D341Med (cell line): Measurements from ENCODE around the gene CTCF.

Experiments
- DNase-seq: peaks from one replicate; pipeline ENCODE4 v3.0.0; 2012; ENCODE audit warnings: low spot score

Gene CTCF

GRCh38 chr16:67665598-67665997 is 103.3 kb downstream of the CTCF start:
- DNase-seq = no peak

- DNase-seq = peak; percentile 66
These were observed 103.8 kb downstream of the CTCF start for GRCh38 chr16:67666032-67666551.

GRCh38 chr16:67666559-67667452 is 104.5 kb downstream of the CTCF start, which contains the start of the genes C16orf86 and ENKD1:
C16orf86 (plus strand) TSS chr16:67666814; CDS start chr16:67666971, 157 bp downstream.
ENKD1 (minus strand) TSS chr16:67666750; CDS start chr16:67666442, 308 bp downstream.
- peak; percentile 92 for DNase-seq

DNA sequence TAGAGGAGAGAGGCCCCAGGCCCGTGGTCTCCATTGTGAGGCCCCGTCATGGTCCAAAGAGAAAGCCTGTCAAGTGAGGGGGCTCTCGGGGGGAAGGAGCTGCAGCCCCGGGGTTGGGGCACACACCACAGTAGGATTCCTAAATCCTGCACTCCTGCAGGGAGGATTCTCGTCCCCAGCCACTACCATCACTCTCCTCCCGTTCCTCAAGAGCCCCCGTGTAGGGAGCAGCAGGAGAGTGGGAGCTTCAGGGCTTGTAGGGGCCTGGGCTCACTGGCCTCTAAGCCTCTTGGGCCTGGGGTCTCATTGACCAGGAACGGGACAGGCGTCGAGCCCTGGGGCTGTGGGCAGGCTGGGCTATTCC is 105.1 kb downstream of the CTCF start:
- peak; percentile 19 for DNase-seq

DNA sequence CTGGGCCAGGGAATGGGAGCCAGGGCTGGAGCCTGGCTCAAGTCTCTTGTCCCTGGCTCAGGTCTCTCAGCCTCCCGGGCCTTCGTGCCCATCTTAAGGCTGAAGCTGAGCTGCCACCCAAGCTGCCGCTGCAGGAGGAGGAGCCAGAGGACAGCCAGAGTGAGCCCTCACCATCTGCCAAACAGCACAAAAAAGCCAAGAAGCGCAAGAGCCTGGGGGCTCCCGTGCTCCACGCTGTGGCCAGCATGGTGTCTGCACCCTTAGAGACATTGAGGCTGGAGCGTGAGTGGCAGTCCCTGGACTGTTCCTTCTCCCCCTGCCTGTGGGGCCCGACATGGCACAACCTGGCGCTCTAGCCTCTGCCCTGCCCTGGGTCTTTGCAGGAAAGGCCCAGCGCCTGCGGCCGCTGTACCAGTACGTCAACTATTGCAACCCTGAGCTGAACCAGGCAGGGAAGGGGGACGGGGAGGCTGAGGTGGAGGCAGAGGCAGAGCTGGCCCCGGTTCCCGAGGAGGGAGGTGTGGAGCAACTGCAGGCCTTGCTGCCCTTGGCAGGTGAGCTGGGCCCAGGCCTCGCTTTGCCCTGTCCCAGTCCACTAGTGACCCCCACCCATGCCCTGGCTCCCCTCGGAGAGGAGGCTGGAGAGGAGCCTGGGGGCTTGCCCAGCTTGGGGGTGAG is 105.6 kb downstream of the CTCF start:
- peak; percentile 91 for DNase-seq

- peak; percentile 38 for DNase-seq
These were observed 106.3 kb downstream of the CTCF start for GRCh38 chr16:67668495-67669157.

DNA sequence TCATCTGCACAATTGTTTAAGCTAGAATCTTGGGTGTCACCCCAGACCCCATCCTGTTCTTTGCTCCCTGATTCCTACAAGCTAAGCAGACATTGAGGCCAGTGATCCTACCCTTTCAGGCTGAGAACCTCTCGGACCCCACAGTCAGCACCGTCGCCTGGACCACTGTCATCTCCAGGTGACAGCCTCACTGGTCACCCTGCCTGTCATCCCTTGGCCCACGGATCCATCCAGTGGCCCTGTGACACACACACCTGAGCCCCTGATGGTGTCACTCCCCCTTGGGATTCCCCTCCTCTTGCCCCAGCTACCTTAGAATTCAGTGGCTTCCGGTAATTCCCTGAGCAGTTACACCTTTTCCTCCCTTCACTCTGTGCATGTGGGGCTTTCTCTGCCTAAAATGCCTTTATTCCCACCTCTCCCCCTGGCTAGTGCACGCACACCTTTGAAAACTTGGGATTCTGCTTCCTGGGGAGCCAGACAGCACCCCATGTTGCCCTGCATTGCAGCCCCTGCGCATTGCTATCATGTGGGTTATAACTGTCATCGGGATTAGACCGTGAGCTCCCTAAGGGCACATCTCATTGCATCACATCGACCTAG is 107.3 kb downstream of the CTCF start:
- DNase-seq = peak; percentile 5

DNA sequence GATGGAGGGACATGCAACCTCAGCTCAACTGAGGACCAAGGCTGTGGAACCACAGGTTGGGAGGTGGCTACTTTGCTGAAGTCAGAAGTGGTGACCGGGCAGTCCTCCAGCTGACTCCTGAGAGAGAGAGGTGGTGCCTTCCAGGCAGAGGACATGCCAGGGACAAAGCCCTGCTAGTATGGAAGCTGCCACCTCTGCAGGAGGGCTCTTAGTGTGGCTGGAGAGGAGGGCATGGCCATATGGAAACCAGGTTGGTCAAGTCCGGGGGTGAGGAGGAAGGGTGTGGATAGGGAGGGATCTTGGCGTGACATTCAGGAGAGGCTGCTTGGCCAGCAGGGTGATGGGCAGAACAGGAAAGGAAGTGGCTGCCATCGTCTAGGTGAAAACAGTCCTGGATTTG is 110.0 kb downstream of the CTCF start:
- peak; percentile 13 for DNase-seq

DNA sequence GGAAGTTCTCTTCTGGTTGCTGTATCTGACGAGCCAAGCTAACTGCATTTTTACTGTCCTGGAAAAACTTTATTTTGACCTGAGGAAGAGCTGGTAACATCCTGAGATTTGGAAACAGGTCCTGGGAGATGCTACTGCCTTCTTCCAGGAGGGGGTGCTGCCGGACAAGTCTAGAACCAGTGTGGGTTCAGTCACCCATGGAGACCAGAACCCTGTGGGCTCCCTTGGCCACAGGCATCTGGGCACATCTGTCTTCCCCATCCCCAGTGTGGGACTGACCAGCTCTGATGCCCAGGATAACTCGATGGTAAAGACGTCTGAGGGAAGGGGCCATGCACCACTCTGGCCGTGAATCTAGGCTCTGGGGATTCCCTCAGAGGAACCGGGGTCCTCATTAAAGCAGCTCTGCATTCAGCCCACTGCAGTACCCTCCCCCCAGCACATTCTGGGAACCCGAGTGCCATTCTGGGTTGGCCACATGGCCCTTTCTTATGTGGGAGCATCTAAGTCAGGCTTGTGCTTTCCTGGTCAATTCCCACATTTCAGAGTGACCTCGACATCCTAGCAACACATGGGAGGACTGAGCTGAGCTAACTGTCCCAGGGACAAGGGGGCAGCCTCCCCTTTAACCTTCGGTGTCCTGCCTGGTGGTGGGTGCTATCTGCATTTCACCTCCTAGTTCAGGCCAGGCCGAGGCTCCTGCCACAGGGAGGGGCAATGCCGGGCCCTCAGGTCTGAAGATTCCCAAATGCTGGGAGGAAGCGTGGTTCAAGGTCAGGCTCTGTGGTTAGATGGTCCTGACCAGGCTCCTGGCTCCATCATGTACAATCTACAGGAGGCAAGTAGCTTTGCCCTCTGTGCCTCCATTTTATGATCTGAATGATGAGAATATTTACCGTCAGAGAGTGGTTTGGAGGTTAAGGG is 110.7 kb downstream of the CTCF start:
- peak; percentile 81 for DNase-seq

GRCh38 chr16:67673712-67674580 is 111.6 kb downstream of the CTCF start:
- DNase-seq = peak; percentile 25

DNA sequence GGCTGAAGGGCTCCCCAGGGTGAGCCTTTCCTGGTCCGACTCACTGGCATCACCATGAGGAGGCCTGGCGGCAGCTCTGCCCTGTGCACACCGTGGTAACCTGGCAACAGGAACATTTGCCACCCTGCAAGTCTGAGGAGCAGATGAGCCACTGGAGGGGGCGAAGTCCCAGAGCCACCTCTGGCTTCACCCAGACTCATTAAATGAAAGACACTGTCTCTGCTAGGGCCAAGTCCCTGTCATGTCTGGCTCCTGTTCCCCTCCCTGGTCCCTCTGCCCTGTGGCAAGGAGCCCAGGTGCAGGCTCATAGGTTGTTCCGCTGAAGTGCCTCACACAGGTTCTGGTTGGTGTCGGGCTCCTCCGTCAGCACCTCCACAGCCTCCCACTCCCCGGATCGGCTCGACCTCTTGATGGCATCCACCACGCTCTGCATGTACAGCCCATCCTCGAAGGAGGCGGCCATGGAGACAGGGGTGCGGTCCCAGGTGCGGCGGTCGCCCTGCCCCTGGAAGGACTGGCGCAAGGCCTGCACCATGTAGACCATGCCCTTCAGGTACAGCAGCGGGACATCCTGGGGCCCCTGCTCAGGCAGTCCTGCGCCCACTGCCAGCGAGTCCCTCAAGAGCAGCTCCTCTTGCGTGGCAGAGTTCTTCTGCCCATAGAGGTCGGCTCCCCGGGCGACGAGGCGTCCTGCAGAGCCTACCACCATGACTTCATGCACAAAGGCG is 112.7 kb downstream of the CTCF start:
- DNase-seq = peak; percentile 15

DNA sequence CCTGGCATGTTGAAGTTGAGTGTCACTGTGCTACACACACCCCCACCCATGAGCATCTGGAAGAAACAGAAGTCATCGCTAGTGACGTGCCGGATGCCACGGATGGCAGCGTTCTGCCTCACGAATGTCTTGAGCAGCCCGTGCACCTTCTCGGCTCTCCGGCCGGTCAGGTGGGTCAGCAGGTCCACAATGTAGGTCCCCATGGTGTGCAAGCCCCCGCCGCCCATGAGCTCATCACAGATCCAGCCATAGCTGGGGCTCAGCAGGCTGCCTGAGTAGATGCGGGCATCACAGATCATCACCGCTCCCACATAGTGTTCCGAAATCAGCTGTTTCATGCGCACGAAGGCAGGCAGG is 113.2 kb downstream of the CTCF start:
- no peak for DNase-seq

DNA sequence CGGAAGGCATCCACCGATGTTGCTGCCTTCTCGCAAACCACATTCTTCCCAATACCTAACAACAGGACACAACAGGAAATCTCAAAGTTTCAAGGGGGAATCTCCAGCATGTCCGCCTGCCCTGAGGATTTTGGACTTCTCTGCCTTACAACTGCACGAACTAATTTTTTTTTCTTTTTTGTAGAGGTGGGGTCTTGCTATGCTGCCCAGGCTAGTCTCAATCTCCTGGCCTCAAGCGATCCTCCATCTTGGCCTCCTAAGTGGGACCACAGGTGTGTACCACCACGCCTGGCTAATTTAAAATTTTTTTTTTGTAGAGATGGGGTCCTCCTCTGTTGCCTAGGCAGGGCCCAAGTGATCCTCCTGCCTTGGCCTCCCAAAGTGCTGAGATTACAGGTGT is 113.7 kb downstream of the CTCF start:
- no peak for DNase-seq

GRCh38 chr16:67676516-67676915 is 114.2 kb downstream of the CTCF start:
- no peak for DNase-seq

- no peak for DNase-seq
These were observed 114.6 kb downstream of the CTCF start for GRCh38 chr16:67676939-67677338.

- no peak for DNase-seq
These were observed 115.4 kb downstream of the CTCF start for GRCh38 chr16:67677712-67678111.

DNA sequence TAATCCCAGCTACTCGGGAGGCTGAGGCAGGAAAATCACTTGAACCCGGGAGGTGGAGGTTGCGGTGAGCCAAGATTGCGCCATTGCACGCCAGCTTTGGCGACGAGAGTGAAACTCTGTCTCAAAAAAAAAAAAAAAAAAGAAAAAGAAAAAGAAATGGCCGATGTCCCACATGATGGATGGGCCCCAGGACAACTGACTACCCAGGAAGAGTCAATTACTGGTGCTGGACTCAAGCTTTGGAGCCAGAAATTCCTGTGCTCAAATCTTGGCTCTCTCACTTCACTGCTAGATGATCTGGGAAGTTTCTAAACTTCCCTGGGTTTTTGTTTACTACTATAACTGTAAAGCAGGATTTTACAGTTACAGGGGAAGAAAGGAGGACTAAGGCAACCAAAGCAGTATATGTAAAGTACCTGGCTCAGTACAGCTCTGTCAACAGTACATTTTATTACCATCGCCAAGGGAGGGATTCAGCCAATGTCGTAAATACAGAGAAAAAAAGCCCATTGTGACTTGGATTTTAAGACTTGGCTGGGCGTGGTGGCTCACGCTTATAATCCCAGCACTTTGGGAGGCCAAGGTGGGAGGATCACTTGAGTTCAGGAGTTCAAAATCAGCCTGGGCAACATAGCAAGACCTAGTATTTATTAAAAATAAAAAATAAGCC is 116.2 kb downstream of the CTCF start:
- no peak for DNase-seq
